Astrocyte (in vitro differentiated cells and primary cell): ENCODE results near the gene ITGAX. TPM values are rescaled to one million over a fixed set of nuclear protein-coding genes. Genes with fewer than 3 reads are reported as not detected.
A peak's percentile ranks its signal among the peaks of the same experiment; 100 is the strongest.

Experiments used
- DNase-seq: peaks from one replicate; pipeline ENCODE4 v3.0.0-alpha.2; 2010; ENCODE audit warnings: low read depth
- FAIRE-seq: peaks from 2 replicates; lab custom pipeline; 2011; peaks lifted over from hg19 to GRCh38; lab: Jason Lieb, UNC
- H2AFZ ChIP-seq: 2 replicates; pipeline ENCODE4 v1.6.0; 2012; ENCODE audit warnings: low read depth, low read length, inconsistent platforms
- H3K27ac ChIP-seq: 2 replicates; pipeline ENCODE4 v1.5.1; 2011; ENCODE audit warnings: low read depth, low read length, inconsistent platforms
- H3K27me3 ChIP-seq: 2 replicates; pipeline ENCODE4 v1.6.0; 2011; ENCODE audit warnings: low read length, inconsistent platforms; ENCODE audit not compliant: insufficient read depth
- H3K36me3 ChIP-seq: 2 replicates; pipeline ENCODE4 v1.5.1; 2011; ENCODE audit warnings: low read length, inconsistent platforms; ENCODE audit not compliant: insufficient read depth
- H3K4me1 ChIP-seq: 2 replicates; pipeline ENCODE4 v1.5.1; 2011; ENCODE audit warnings: low read length, inconsistent platforms; ENCODE audit not compliant: insufficient read depth
- H3K4me2 ChIP-seq: 2 replicates; pipeline ENCODE4 v1.6.0; 2012; ENCODE audit warnings: low read length, inconsistent platforms
- H3K4me3 ChIP-seq: 2 replicates; pipeline ENCODE4 v1.5.1; 2011; ENCODE audit warnings: low read depth, mild to moderate bottlenecking, low read length, inconsistent platforms; ENCODE audit not compliant: insufficient read depth
- H3K79me2 ChIP-seq: 2 replicates; pipeline ENCODE4 v1.6.0; 2012; ENCODE audit warnings: mild to moderate bottlenecking, low read length, inconsistent platforms; ENCODE audit not compliant: insufficient read depth
- H3K9ac ChIP-seq: 2 replicates; pipeline ENCODE4 v1.6.0; 2012; ENCODE audit warnings: mild to moderate bottlenecking, low read length, inconsistent platforms
- H3K9me3 ChIP-seq: 2 replicates; pipeline ENCODE4 v1.5.1; 2012; ENCODE audit warnings: low read depth, mild to moderate bottlenecking, low read length, inconsistent platforms; ENCODE audit not compliant: insufficient read depth
- H4K20me1 ChIP-seq: 2 replicates; pipeline ENCODE4 v1.6.0; 2012; ENCODE audit warnings: low read length, inconsistent platforms; ENCODE audit not compliant: insufficient read depth
- H3K27ac Mint-ChIP-seq: one replicate; pipeline ENCODE4 v1.8.0; 2021; ENCODE audit warnings: mild to moderate bottlenecking, mixed read lengths; ENCODE audit not compliant: unreplicated experiment
- H3K27me3 Mint-ChIP-seq: one replicate; pipeline ENCODE4 v1.8.0; 2021; ENCODE audit warnings: low read depth, mixed read lengths; ENCODE audit not compliant: unreplicated experiment
- H3K36me3 Mint-ChIP-seq: one replicate; pipeline ENCODE4 v1.8.0; 2021; ENCODE audit warnings: low read depth, mixed read lengths; ENCODE audit not compliant: unreplicated experiment
- H3K4me1 Mint-ChIP-seq: one replicate; pipeline ENCODE4 v1.8.0; 2021; ENCODE audit warnings: low read depth, mixed read lengths; ENCODE audit not compliant: unreplicated experiment
- H3K4me3 Mint-ChIP-seq: one replicate; pipeline ENCODE4 v1.8.0; 2021; ENCODE audit warnings: mild to moderate bottlenecking, moderate library complexity, mixed read lengths; ENCODE audit not compliant: unreplicated experiment
- H3K9me3 Mint-ChIP-seq: one replicate; pipeline ENCODE4 v1.8.0; 2021; ENCODE audit warnings: mild to moderate bottlenecking, mixed read lengths; ENCODE audit not compliant: unreplicated experiment
- EZH2 ChIP-seq: IDR thresholded peaks from 2 replicates; pipeline ENCODE4 v1.6.1; 2012; ENCODE audit warnings: mild to moderate bottlenecking, low read length, inconsistent platforms; ENCODE audit not compliant: insufficient read depth
- total RNA-seq: library from RNA; stranded (reverse); gene quantifications from 2 replicates; pipeline ENCODE4 v1.2.1, GENCODE V29; 2021
- TF ChIP-seq, protein P1 (sequence below): IDR thresholded peaks from 2 replicates; pipeline ENCODE4 v1.5.1; 2011; ENCODE audit warnings: low read depth, mild to moderate bottlenecking, inconsistent platforms, low read length, moderate library complexity; ENCODE audit not compliant: insufficient read depth

ITGAX gene
- total RNA-seq, 1 donor from 2014 or later = 0.27 TPM

- H3K9me3 Mint-ChIP-seq = peaks cover 8% of the 10 kb centered on the region
- Histone ChIP-seq H3K9ac (no peak overlapping the region), H3K4me2 (no peak overlapping the region), H3K27ac (no peak overlapping the region), H3K36me3 (no peaks in the 10 kb centered on the region), H3K79me2 (no peaks in the 10 kb centered on the region), H4K20me1 (no peaks in the 10 kb centered on the region), H3K4me3 (no peak overlapping the region), H3K27me3 (no peaks in the 10 kb centered on the region), H2AFZ (no peak overlapping the region), H3K4me1 (no peaks in the 10 kb centered on the region), H3K9me3 (no peaks in the 10 kb centered on the region)
- no peak for FAIRE-seq
- H3K4me3 Mint-ChIP-seq = no peak overlapping the region
- no peak for DNase-seq
- no peaks in the 10 kb centered on the region for H3K36me3 Mint-ChIP-seq
- H3K27ac Mint-ChIP-seq = peak overlapping the region; percentile 26
- TF ChIP-seq EZH2 = no peak
- TF ChIP-seq, protein P1, sequence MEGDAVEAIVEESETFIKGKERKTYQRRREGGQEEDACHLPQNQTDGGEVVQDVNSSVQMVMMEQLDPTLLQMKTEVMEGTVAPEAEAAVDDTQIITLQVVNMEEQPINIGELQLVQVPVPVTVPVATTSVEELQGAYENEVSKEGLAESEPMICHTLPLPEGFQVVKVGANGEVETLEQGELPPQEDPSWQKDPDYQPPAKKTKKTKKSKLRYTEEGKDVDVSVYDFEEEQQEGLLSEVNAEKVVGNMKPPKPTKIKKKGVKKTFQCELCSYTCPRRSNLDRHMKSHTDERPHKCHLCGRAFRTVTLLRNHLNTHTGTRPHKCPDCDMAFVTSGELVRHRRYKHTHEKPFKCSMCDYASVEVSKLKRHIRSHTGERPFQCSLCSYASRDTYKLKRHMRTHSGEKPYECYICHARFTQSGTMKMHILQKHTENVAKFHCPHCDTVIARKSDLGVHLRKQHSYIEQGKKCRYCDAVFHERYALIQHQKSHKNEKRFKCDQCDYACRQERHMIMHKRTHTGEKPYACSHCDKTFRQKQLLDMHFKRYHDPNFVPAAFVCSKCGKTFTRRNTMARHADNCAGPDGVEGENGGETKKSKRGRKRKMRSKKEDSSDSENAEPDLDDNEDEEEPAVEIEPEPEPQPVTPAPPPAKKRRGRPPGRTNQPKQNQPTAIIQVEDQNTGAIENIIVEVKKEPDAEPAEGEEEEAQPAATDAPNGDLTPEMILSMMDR = no peak
- H3K27me3 Mint-ChIP-seq = peaks cover 58% of the 10 kb centered on the region
- H3K4me1 Mint-ChIP-seq = no peaks in the 10 kb centered on the region
Measured at GRCh38 chr16:31377210-31377903, 22.4 kb downstream of the ITGAX start.

DNA sequence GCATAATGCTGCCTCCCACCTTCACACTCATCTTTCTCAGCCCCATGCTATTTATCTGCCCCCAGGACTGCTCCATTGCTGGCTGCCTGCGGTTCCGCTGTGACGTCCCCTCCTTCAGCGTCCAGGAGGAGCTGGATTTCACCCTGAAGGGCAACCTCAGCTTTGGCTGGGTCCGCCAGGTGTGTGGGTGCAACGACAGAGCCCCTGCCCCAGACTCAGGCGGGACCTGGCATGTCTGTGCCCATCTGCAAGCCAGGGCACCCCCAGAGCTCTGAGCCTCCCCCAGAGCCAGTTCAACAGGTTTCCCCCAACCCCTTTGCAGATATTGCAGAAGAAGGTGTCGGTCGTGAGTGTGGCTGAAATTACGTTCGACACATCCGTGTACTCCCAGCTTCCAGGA lies 25.2 kb downstream of the ITGAX start:
- DNase-seq (no peak), FAIRE-seq (no peak)
- Histone ChIP-seq H2AFZ (no peak overlapping the region), H3K4me1 (no peaks in the 10 kb centered on the region), H3K9me3 (no peaks in the 10 kb centered on the region), H3K27me3 (no peaks in the 10 kb centered on the region), H3K36me3 (no peaks in the 10 kb centered on the region), H4K20me1 (no peaks in the 10 kb centered on the region), H3K9ac (no peak overlapping the region), H3K4me3 (no peak overlapping the region), H3K4me2 (no peak overlapping the region), H3K79me2 (no peaks in the 10 kb centered on the region), H3K27ac (no peak overlapping the region)
- peaks cover 4% of the 10 kb centered on the region for H3K9me3 Mint-ChIP-seq
- no peak overlapping the region for H3K27ac Mint-ChIP-seq
- H3K4me3 Mint-ChIP-seq = no peak overlapping the region
- no peaks in the 10 kb centered on the region for H3K4me1 Mint-ChIP-seq
- H3K27me3 Mint-ChIP-seq = peaks cover 48% of the 10 kb centered on the region
- no peaks in the 10 kb centered on the region for H3K36me3 Mint-ChIP-seq
- TF ChIP-seq, protein P1 = no peak
- TF ChIP-seq EZH2 = no peak

DNA sequence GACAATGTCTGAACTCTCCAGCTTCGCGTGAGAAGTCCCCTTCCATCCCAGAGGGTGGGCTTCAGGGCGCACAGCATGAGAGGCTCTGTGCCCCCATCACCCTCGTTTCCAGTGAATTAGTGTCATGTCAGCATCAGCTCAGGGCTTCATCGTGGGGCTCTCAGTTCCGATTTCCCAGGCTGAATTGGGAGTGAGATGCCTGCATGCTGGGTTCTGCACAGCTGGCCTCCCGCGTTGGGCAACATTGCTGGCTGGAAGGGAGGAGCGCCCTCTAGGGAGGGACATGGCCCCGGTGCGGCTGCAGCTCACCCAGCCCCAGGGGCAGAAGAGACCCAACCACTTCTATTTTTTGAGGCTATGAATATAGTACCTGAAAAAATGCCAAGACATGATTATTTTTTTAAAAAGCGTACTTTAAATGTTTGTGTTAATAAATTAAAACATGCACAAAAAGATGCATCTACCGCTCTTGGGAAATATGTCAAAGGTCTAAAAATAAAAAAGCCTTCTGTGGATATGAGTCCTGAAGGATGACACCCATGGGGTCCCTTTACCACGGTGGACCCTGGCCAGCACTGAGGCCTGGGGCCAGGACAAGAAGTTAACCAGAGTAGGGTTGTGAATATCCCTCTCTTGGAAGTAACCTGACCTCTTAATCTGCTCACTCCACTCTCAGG lies 27.6 kb downstream of the ITGAX start:
- H3K9ac ChIP-seq = no peak overlapping the region
- no peak overlapping the region for H2AFZ ChIP-seq
- H3K27me3 ChIP-seq = no peaks in the 10 kb centered on the region
- DNase-seq (no peak), FAIRE-seq (no peak)
- Mint-ChIP-seq H3K27me3 (peaks cover 35% of the 10 kb centered on the region), H3K4me3 (no peak overlapping the region), H3K4me1 (peaks cover 10% of the 10 kb centered on the region), H3K9me3 (no peaks in the 10 kb centered on the region), H3K36me3 (no peaks in the 10 kb centered on the region), H3K27ac (no peak overlapping the region)
- no peak overlapping the region for H3K4me2 ChIP-seq
- H3K4me1 ChIP-seq = peaks cover 4% of the 10 kb centered on the region
- no peaks in the 10 kb centered on the region for H3K9me3 ChIP-seq
- no peaks in the 10 kb centered on the region for H3K79me2 ChIP-seq
- no peaks in the 10 kb centered on the region for H4K20me1 ChIP-seq
- TF ChIP-seq, protein P1 = peak; percentile 11
- TF ChIP-seq EZH2 = no peak
- H3K36me3 ChIP-seq = no peaks in the 10 kb centered on the region
- H3K4me3 ChIP-seq = no peak overlapping the region
- H3K27ac ChIP-seq = no peak overlapping the region
